Putamen (tissue), 1 donor: ENCODE data around the gene CPSF4.

Experiments used
- DNase-seq: peaks from one replicate; pipeline ENCODE4 v3.0.0-alpha.2; 2016; ENCODE audit warnings: low spot score

The CPSF4 gene

GRCh38 chr7:99448855-99449254 lies 10.1 kb downstream of the CPSF4 start:
- DNase-seq: no peak

DNA sequence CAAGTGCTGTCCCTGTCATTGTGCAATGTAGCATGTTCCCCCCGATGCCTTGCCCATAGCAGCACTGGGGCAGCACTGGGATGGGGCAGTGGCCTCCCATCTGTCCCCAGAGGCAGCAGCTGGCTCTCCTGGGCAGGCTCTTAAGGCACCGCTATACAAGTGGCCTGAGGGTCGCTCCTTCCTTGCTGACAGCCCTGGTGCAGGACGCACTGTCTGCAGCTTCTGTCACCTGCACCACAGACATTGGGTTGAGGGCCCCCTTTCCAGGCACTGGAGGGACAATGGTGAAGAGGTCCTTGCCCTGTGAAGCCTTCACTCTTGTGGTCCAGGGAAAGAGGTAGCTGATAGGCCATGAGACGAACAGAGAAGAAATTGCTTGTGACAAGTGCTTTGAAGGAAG lies 10.6 kb downstream of the CPSF4 start:
- DNase-seq: no peak

GRCh38 chr7:99451936-99452335 lies 13.2 kb downstream of the CPSF4 start:
- no peak for DNase-seq

- no peak for DNase-seq
These were observed 13.8 kb downstream of the CPSF4 start for GRCh38 chr7:99452541-99452940.

- no peak for DNase-seq
These were observed 14.4 kb downstream of the CPSF4 start for GRCh38 chr7:99453105-99453504.

- DNase-seq: no peak
These were observed 17.1 kb downstream of the CPSF4 start for GRCh38 chr7:99455874-99456273.

GRCh38 chr7:99456288-99456687 lies 17.5 kb downstream of the CPSF4 start:
- no peak for DNase-seq

DNA sequence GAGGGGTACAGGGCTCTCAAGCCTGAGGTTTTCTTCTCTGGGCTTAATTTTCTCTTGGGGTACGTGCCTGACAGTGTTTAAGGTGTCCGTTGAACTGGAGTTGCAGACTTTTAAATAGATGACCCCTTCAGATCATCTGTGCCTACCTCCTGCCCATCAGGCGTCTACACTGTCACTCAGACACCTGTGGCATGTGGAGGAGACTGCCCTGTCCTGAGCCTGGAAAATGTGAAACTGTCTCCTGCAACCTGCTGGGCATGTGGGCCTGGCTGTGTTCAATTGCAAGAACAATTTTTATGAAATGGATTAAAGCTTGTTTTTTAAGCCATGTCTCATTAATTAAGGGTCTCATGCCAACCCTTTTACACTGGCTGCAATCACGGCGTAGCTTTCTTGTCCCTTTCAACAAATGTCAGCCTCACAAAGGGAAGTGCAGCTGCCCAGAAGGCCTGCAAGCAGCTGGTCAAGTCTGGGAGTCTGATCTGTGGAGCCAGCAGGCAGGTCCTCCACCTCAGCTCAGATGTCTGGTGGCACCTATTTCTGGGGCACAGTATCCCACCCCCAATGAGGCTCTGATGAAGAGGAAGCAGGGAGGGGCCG lies 18.4 kb downstream of the CPSF4 start:
- no peak for DNase-seq

DNA sequence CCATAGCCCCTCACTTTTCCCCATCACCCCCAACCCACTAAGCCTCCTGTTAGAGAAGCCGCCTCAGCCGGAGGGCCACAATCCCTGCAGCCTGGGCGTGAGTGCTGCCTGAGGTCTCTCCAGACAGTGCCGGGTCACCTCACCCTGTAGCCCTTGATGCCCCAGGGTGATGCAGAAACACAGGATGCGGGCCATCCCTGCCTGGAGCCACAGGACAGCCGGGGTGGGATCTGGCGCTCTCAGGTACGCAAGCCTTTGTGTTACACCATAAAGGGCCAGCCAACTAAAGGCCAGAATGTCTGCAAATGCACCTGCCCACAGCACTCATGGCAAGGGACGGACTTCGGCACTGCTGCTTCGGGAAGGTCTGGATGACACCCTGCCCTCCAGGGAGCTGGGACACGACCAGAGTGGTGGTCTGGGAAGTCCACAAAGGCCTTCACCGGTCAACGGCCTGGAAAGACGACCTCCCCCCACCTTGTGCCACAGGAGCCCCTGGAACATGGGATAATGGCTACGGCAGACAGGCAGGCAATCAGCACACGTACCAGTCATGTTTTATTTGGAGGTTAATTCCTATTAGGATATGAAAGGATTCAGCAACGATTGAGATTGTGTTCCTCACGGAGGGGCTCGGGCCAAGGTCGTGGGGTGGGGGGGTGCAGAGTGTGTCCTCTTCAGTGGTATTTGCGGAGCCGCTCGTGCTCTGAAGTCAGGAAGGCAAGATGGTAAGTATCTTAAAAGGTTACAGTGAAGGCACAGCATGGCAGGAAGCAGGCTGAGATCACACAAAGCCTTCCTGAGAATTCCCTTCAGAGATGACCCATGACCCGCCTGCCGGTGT lies 19.1 kb downstream of the CPSF4 start:
- DNase-seq: no peak

- no peak for DNase-seq
These were observed 20.3 kb downstream of the CPSF4 start for GRCh38 chr7:99459087-99459486.

- DNase-seq: no peak
These were observed 21.9 kb downstream of the CPSF4 start for GRCh38 chr7:99460651-99461050.

DNA sequence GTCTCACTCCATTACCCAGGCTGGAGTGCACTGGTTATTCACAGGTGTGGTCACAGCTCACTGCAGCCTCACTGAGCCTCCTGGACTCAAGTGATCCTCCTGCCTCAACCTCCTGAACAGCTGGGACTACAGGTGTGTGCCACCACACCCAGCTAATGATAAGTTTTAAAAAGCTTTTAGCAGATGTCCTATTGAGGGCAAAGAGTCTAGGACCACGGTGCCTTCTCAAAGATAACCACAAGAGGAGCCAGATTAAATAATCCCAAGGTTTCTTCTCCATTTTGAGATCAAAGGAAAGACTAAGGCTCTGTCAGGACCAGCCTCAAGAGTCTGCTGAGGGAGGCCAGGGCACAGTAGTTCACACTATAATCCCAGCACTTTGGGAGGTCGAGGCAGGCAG lies 22.5 kb downstream of the CPSF4 start:
- no peak for DNase-seq

- no peak for DNase-seq
These were observed 26.7 kb downstream of the CPSF4 start for GRCh38 chr7:99465421-99465768.

DNA sequence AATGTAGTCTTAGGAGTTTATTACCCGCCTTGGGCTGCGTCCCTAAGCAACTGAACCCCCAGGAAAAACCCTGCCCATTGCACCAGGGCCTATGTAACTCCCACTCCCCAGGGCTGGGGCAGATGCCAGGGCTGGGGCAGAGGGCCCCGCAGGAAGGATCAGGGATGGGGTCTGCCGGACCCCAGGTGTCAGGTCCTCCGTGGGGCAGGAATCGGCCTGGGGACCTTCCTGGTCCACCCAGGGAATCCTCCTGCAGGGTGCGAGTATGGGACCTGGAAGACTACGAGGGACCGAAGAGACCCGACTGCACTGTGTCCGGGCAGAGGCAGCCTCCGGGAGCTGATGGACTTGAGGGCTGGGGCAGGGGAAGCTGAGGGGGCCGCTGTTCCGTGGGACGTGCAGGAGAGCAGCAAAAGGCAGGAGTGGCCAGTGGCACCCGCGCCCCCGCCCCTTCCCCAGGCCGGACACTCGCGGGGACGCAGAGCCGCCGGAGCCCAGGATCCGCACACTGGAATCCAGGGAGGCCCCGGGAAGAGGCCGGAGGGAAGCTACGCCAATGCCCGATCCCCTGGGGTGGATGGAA lies 29.7 kb downstream of the CPSF4 start:
- DNase-seq: no peak

DNA sequence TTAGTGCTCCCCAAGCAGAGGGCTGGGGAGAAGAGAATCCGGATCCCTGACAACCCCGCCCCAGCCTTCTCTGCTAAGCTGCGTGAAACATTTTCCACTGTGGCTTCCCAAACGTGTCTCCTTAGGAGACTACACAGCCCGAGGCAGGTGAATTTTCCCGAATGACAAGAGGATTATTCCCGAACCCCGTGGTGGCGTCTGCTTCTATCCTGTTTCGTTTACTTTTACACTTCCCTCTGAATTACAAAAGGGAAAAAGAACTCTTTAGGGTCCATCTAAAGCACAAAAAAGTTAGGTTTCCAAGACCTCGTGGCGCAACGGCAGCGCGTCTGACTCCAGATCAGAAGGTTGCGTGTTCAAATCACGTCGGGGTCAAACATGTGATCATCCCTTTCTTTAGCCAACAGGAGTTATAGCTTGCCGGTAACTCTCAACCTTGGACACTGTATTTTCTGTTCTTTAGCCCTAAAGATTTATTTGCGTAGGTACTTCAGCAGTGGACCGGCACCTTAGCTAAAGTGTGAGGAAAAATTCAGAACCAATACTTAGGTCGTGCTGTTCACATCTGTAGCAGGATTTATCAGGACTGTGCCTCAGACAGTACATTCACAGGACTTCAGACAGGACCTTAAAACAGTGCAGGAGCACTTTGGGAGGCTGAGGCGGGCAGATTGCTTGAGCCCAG lies 30.8 kb downstream of the CPSF4 start:
- no peak for DNase-seq

DNA sequence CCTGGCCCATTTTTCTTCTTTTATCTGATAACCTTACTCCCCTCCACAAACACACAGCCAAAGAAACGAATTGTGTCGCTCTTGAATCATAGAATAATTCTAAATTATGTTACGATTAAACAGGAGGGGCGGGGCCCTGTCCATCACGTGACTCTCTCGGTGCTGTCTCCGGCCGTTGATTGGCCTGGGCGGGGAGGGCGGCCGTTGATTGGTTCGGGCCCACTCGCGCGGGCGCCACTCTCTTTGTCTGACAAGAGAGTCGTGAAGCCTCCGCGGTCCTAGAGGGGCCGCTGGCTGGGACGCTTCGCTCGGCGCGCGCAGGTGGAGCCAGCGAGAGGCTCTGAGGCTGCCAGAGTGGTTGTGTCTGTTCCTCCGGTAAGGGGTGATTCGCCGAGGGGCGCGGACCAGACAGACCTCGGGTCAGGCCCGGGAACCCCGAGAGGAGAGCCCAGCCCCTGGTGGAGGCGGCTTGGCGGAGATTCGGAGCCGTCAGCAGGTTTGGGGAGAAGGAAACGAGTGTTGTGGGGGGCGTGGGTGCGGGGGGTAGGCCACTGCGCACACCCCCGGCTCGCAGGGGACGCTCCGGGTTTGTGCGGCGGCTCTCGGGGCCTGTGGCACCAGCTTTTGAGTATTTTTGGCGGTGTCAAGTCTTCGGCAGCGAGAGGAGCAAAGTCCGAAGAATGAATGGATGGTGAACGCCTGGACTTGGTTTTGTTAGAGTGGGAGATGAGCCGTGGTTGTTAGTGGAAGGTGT lies 34.0 kb downstream of the CPSF4 start, which contains the start of gene ZNF789:
Gene ZNF789 (plus strand): TSS at position 330 of the 754 bp plus-strand sequence. CDS start 3,567 bp downstream, outside the sequence.
- DNase-seq: peak; percentile 96

DNA sequence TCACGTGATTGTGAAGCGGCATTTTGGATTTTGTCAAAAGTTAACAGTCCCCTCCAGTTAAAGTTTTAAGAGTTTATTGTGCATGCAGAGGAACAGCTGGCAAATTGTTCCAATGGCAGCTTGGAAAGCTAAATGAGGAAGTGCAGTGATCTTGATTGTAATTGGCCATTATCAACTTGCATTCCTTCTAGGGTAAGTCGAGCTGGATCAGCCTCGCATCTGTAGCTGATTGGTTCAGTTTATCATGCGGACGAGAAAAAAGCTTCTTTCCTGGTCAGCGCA lies 34.5 kb downstream of the CPSF4 start:
- peak; percentile 63 for DNase-seq

DNA sequence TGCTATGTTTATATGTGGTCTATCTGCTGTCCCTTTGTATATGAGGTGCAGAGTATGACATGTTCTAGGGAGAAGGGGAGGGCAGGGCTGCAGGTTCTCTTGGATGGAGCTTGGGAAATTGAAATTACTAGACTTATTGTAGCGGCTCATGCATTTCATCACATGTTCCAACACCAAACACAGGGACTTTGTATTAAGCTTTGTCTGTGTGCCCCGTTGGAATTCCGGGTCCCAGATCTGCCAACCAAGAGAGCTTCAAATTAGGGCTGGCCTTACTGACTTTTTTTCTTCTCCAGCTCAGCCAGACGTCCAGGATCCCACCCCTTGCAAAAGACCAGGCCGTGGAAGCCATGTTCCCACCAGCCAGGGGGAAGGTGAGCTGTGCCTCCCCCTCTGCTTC lies 37.4 kb downstream of the CPSF4 start:
- DNase-seq: no peak

DNA sequence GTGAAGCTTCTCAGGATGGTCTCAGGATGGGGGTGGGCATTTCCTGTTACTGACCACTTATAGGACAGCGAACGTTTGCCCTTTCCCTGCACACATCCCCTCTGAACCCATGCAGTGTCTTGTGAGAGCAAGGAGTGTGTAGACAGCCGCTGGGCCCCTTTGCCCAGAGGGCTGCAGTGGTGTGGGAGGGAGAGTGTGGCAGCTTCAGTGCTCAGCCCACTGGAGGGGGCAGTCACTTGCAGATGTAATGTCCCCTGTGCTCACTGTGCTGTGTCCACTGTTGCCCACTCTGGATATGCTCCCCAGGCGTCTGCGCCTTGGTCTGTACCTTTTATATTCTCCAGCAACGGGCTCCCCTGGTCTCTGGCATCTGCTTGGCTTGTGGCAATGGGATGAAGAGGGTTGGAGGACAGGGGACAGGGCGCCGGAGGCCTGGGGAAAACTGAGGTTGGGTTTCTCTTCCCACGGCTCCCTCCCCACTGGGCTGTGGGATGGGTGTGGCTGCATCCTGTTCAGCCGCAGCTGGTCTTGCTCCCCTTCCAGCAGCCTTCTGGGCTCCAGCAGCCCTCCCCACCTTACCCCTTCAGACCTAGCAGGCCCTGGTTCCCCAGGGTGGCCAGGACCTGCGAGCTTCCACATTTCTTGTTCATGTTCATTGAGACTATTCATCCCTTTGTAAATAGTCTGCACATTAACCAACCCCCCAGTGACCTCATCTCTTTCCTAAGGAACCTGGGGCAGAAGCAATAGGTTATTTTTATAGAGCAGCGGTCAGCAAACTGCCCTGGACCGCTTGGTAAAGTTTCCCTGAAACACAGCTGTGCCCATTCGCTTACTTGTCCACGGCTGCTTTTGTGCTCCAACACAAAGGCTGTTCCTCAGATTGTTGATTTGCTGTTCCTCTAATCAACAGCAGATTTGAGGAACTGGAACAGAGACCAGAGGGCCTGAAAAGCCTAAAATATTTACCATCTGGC lies 40.0 kb downstream of the CPSF4 start:
- DNase-seq: no peak

- no peak for DNase-seq
These were observed 46.4 kb downstream of the CPSF4 start for GRCh38 chr7:99485094-99485493.

DNA sequence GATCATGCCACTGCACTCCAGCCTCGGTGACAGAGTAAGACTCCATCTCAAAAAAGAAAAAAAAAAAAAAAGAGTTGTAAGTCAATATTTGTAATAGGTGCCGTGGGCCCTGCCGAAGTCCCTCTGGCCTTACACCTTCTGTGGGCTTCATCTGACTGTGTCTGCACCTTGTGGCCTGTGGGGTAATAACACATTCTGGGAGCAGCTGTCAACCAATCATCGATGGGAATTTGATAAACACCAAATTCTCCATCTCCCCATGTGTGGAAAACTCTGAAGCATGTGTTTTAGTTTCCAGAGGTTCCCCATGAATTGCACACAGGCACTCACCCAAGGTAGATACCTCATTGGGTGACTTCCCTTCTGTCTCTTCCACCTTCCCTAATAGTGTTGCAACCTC lies 50.5 kb downstream of the CPSF4 start:
- DNase-seq: no peak
